Umbilical cord (tissue), 2 donors: ENCODE results near the gene CBLB. TPM values are rescaled to one million over a fixed set of nuclear protein-coding genes. Genes with fewer than 3 reads are reported as not detected.
"Not testable (repeated sequence)": the region's sequence is repeated elsewhere in the genome, so short reads cannot be mapped to it uniquely, and the experiment has no call there.

ENCODE experiments used
- DNase-seq: peaks from one replicate; pipeline ENCODE4 v3.0.0-alpha.2; 2015; ENCODE audit warnings: low spot score
- total RNA-seq: library from RNA; depleted of rRNA; stranded (reverse); fragments of >200 nt; gene quantifications from one replicate; pipeline ENCODE4 v1.2.3, GENCODE V29; 2014; ENCODE audit warnings: low replicate concordance; ENCODE audit not compliant: insufficient read depth

CBLB gene
- total RNA-seq, 1 donor from 2014 or later = 25.5 TPM

GRCh38 chr3:105790534-105790933 is 78.3 kb downstream of the CBLB start:
- no peak for DNase-seq

GRCh38 chr3:105788593-105788992 is 80.2 kb downstream of the CBLB start:
- no peak for DNase-seq

GRCh38 chr3:105787453-105787852 is 81.4 kb downstream of the CBLB start:
- no peak for DNase-seq

- DNase-seq = no peak
These were observed 81.8 kb downstream of the CBLB start for GRCh38 chr3:105786990-105787389.

- no peak for DNase-seq
These were observed 82.6 kb downstream of the CBLB start for GRCh38 chr3:105786241-105786640.

GRCh38 chr3:105785803-105786202 is 83.0 kb downstream of the CBLB start:
- no peak for DNase-seq

GRCh38 chr3:105783631-105784030 is 85.2 kb downstream of the CBLB start:
- DNase-seq = no peak

- DNase-seq = no peak
These were observed 86.9 kb downstream of the CBLB start for GRCh38 chr3:105781871-105782270.

- no peak for DNase-seq
These were observed 88.7 kb downstream of the CBLB start for GRCh38 chr3:105780107-105780506.

GRCh38 chr3:105775368-105775767 is 93.4 kb downstream of the CBLB start:
- no peak for DNase-seq

- no peak for DNase-seq
These were observed 94.2 kb downstream of the CBLB start for GRCh38 chr3:105774444-105775180.

GRCh38 chr3:105773291-105773690 is 95.5 kb downstream of the CBLB start:
- DNase-seq = no peak

- DNase-seq = no peak
These were observed 96.2 kb downstream of the CBLB start for GRCh38 chr3:105772635-105773034.

- DNase-seq = no peak
These were observed 97.4 kb downstream of the CBLB start for GRCh38 chr3:105771392-105771791.

GRCh38 chr3:105770410-105770809 is 98.4 kb downstream of the CBLB start:
- no peak for DNase-seq

- DNase-seq = no peak
These were observed 101.0 kb downstream of the CBLB start for GRCh38 chr3:105767776-105768175.

- no peak for DNase-seq
These were observed 101.6 kb downstream of the CBLB start for GRCh38 chr3:105767216-105767615.

- no peak for DNase-seq
These were observed 103.5 kb downstream of the CBLB start for GRCh38 chr3:105765308-105765639.

- DNase-seq = no peak
These were observed 104.2 kb downstream of the CBLB start for GRCh38 chr3:105764378-105765307.

- no peak for DNase-seq
These were observed 105.2 kb downstream of the CBLB start for GRCh38 chr3:105763659-105764036.

- DNase-seq = no peak
These were observed 105.8 kb downstream of the CBLB start for GRCh38 chr3:105762749-105763658.

- not testable (repeated sequence) for DNase-seq
These were observed 106.6 kb downstream of the CBLB start for GRCh38 chr3:105762214-105762613.
